WTC11 (cell line): ENCODE results near the gene AMBP. TPM values are rescaled to one million over a fixed set of nuclear protein-coding genes. Genes with fewer than 3 reads are reported as not detected.

ENCODE experiments used
- ATAC-seq: fragments of 200-7000 bp; cut with Tn5 transposase; 2 replicates; pipeline ENCODE4 v1.10.0; 2021; ENCODE audit warnings: mild to moderate bottlenecking, moderate library complexity
- CTCF ChIA-PET: fragments of 300-600 bp; sonication (Branson Sonifier 250); formaldehyde crosslinking; loops from one replicate; lab custom pipeline; 2021; ENCODE audit warnings: antibody characterized with exemption; lab: Charles Lee
- POLR2A ChIA-PET: fragments of 350-600 bp; sonication (Branson Sonifier 250); formaldehyde crosslinking; loops from one replicate; lab custom pipeline; 2021; ENCODE audit warnings: antibody characterized with exemption; lab: Charles Lee
- DNase-seq: peaks from one replicate; pipeline ENCODE4 v3.0.0; 2021; ENCODE audit warnings: low spot score
- H3K27ac Mint-ChIP-seq: 2 replicates; pipeline ENCODE4 v1.8.0; 2021; ENCODE audit warnings: mixed read lengths
- H3K27me3 Mint-ChIP-seq: 2 replicates; pipeline ENCODE4 v1.8.0; 2021; ENCODE audit warnings: low read depth, mild to moderate bottlenecking, moderate library complexity, mixed read lengths
- H3K36me3 Mint-ChIP-seq: 2 replicates; pipeline ENCODE4 v1.8.0; 2021; ENCODE audit warnings: mixed read lengths
- H3K4me1 Mint-ChIP-seq: 2 replicates; pipeline ENCODE4 v1.8.0; 2022; ENCODE audit warnings: mixed read lengths
- H3K4me3 Mint-ChIP-seq: 2 replicates; pipeline ENCODE4 v1.8.0; 2021; ENCODE audit warnings: mild to moderate bottlenecking, moderate library complexity, mixed read lengths
- H3K9me3 Mint-ChIP-seq: 2 replicates; pipeline ENCODE4 v1.8.0; 2021; ENCODE audit warnings: mixed read lengths
- ATF2 ChIP-seq: sonication (generic); formaldehyde crosslinking; IDR thresholded peaks from 2 replicates; pipeline ENCODE4 v1.8.1; 2022; ENCODE audit warnings: low read depth, missing genetic modification reagents, borderline replicate concordance
- ATF3 ChIP-seq: sonication (generic); formaldehyde crosslinking; conservative IDR thresholded peaks from 2 replicates; pipeline ENCODE4 v1.8.1; 2022; ENCODE audit warnings: mild to moderate bottlenecking, missing genetic modification reagents
- CDX4 ChIP-seq: fragments of 250-450 bp; sonication (Bioruptor Pico); IDR thresholded peaks from 2 replicates; pipeline ENCODE4 v1.9.0; 2021; ENCODE audit warnings: moderate library complexity, mild to moderate bottlenecking, inconsistent platforms, borderline replicate concordance
- EMX1 ChIP-seq: fragments of 250-450 bp; sonication (Bioruptor Pico); IDR thresholded peaks from 2 replicates; pipeline ENCODE4 v1.8.0; 2021; ENCODE audit warnings: mild to moderate bottlenecking
- FOXP1 ChIP-seq: sonication (generic); formaldehyde crosslinking; IDR thresholded peaks from 2 replicates; pipeline ENCODE4 v1.8.0; 2022; ENCODE audit warnings: missing genetic modification reagents, mild to moderate bottlenecking, moderate library complexity, borderline replicate concordance
- GRHL2 ChIP-seq: fragments of 250-450 bp; sonication (Bioruptor Pico); IDR thresholded peaks from 2 replicates; pipeline ENCODE4 v1.8.0; 2022; ENCODE audit warnings: mild to moderate bottlenecking, moderate library complexity; ENCODE audit not compliant: insufficient replicate concordance, severe bottlenecking
- IRF1 ChIP-seq: sonication (generic); formaldehyde crosslinking; IDR thresholded peaks from 2 replicates; pipeline ENCODE4 v1.8.0; 2023; ENCODE audit warnings: missing genetic modification reagents
- JAZF1 ChIP-seq: fragments of 250-450 bp; sonication (Bioruptor Pico); IDR thresholded peaks from 2 replicates; pipeline ENCODE4 v1.9.0; 2021; ENCODE audit warnings: moderate library complexity, mild to moderate bottlenecking, inconsistent platforms
- JUN ChIP-seq: sonication (generic); formaldehyde crosslinking; IDR thresholded peaks from 2 replicates; pipeline ENCODE4 v1.8.0; 2023; ENCODE audit warnings: mild to moderate bottlenecking, missing genetic modification reagents
- MLX ChIP-seq: sonication (generic); formaldehyde crosslinking; IDR thresholded peaks from 2 replicates; pipeline ENCODE4 v1.8.1; 2023; ENCODE audit warnings: mild to moderate bottlenecking, missing genetic modification reagents, moderate library complexity
- MYBL2 ChIP-seq: sonication (generic); formaldehyde crosslinking; IDR thresholded peaks from 2 replicates; pipeline ENCODE4 v1.8.1; 2023; ENCODE audit warnings: mild to moderate bottlenecking, moderate library complexity, missing genetic modification reagents
- NFE2L1 ChIP-seq: sonication (generic); formaldehyde crosslinking; IDR thresholded peaks from 2 replicates; pipeline ENCODE4 v1.8.1; 2023; ENCODE audit warnings: missing genetic modification reagents
- NR3C1 ChIP-seq: sonication (generic); formaldehyde crosslinking; conservative IDR thresholded peaks from 2 replicates; pipeline ENCODE4 v1.8.1; 2023; ENCODE audit warnings: low read depth, mild to moderate bottlenecking, missing genetic modification reagents
- PREB ChIP-seq: sonication (generic); formaldehyde crosslinking; IDR thresholded peaks from 2 replicates; pipeline ENCODE4 v1.8.1; 2022; ENCODE audit warnings: mild to moderate bottlenecking, missing genetic modification reagents, moderate library complexity, borderline replicate concordance
- SMAD4 ChIP-seq: sonication (generic); formaldehyde crosslinking; IDR thresholded peaks from 2 replicates; pipeline ENCODE4 v1.8.0; 2022; ENCODE audit warnings: mild to moderate bottlenecking, missing genetic modification reagents
- ZNF121 ChIP-seq: sonication (generic); formaldehyde crosslinking; IDR thresholded peaks from 2 replicates; pipeline ENCODE4 v1.8.0; 2023; ENCODE audit warnings: missing genetic modification reagents
- ZNF232 ChIP-seq: sonication (generic); formaldehyde crosslinking; IDR thresholded peaks from 2 replicates; pipeline ENCODE4 v1.8.0; 2022; ENCODE audit warnings: mild to moderate bottlenecking, missing genetic modification reagents
- ZNF423 ChIP-seq: fragments of 250-450 bp; sonication (Bioruptor Pico); IDR thresholded peaks from 2 replicates; pipeline ENCODE4 v2.1.2; 2022; ENCODE audit warnings: mild to moderate bottlenecking, moderate library complexity
- ZNF532 ChIP-seq: fragments of 250-450 bp; sonication (Bioruptor Pico); IDR thresholded peaks from 2 replicates; pipeline ENCODE4 v1.9.0; 2021; ENCODE audit warnings: mild to moderate bottlenecking, borderline replicate concordance
- ZNF671 ChIP-seq: fragments of 250-450 bp; sonication (Bioruptor Pico); IDR thresholded peaks from 2 replicates; pipeline ENCODE4 v1.8.0; 2021; ENCODE audit warnings: mild to moderate bottlenecking
- total RNA-seq: library from RNA; stranded (reverse); gene quantifications from 3 replicates; pipeline ENCODE4 v1.2.3, GENCODE V29; 2021

AMBP gene
- total RNA-seq, 1 experiment from 2014 or later: 3.3 TPM

GRCh38 chr9:114012126-114012525 is 66.0 kb downstream of the AMBP start (continued):
- TF ChIP-seq ATF2 (CRISPR knock-in tag) (no peak), MYBL2 (CRISPR knock-in tag) (no peak), CDX4 (CRISPR knock-in tag) (no peak), NR3C1 (no peak), ZNF532 (CRISPR knock-in tag) (no peak), PREB (CRISPR knock-in tag) (no peak), ZNF671 (no peak), JAZF1 (CRISPR knock-in tag) (no peak), SMAD4 (CRISPR knock-in tag) (no peak), MLX (CRISPR knock-in tag) (no peak), ZNF121 (no peak), ZNF232 (CRISPR knock-in tag) (no peak)

- H3K36me3 Mint-ChIP-seq: peaks cover 23% of the 10 kb centered on the region
- H3K9me3 Mint-ChIP-seq: peaks cover 11% of the 10 kb centered on the region
- no peak overlapping the region for H3K4me3 Mint-ChIP-seq
- H3K27ac Mint-ChIP-seq: no peak overlapping the region
- no peaks in the 10 kb centered on the region for H3K27me3 Mint-ChIP-seq
- DNase-seq: peak; percentile 3
- H3K4me1 Mint-ChIP-seq: peaks cover 13% of the 10 kb centered on the region
- peak; percentile 30 for ATAC-seq
- ChIA-PET POLR2A (no interaction called here), CTCF (interaction anchor here (1.7 kb wide), 1 partner anchor 97 kb away, joined by 4 read pairs; no protein-coding TSS in a partner anchor)
- TF ChIP-seq ATF3 (no peak), NFE2L1 (CRISPR knock-in tag) (no peak), GRHL2 (CRISPR knock-in tag) (no peak), ZNF423 (CRISPR knock-in tag) (no peak), ZNF532 (CRISPR knock-in tag) (no peak), MLX (CRISPR knock-in tag) (no peak), JUN (CRISPR knock-in tag) (no peak), FOXP1 (CRISPR knock-in tag) (no peak), EMX1 (CRISPR knock-in tag) (no peak), IRF1 (CRISPR knock-in tag) (no peak)
Observed at GRCh38 chr9:114011313-114011712, 66.8 kb downstream of the AMBP start.
